Bronchial epithelial cell (primary cell): ENCODE measurements around the gene WFDC1. TPM values are rescaled to one million over a fixed set of nuclear protein-coding genes. Genes with fewer than 3 reads are reported as not detected.

Source experiments
- DNase-seq: peaks from one replicate; pipeline ENCODE4 v3.0.0-alpha.2; 2010; ENCODE audit warnings: low read depth
- FAIRE-seq: peaks from 2 replicates; lab custom pipeline; 2011; peaks lifted over from hg19 to GRCh38; lab: Jason Lieb, UNC
- H3K27me3 ChIP-seq: 2 replicates; pipeline ENCODE4 v1.5.1; 2011; ENCODE audit warnings: low read length; ENCODE audit not compliant: control insufficient read depth, insufficient read depth
- H3K36me3 ChIP-seq: 2 replicates; pipeline ENCODE4 v1.5.1; 2011; ENCODE audit warnings: low read length; ENCODE audit not compliant: control insufficient read depth, insufficient read depth
- H3K4me3 ChIP-seq: 2 replicates; pipeline ENCODE4 v1.5.1; 2011; ENCODE audit warnings: mild to moderate bottlenecking, low read depth, low read length, control low read depth
- CTCF ChIP-seq: IDR thresholded peaks from 2 replicates; pipeline ENCODE4 v1.5.1; 2011; ENCODE audit warnings: mild to moderate bottlenecking, moderate library complexity, low read length, control low read depth, inconsistent platforms; ENCODE audit not compliant: insufficient read depth, severe bottlenecking
- total RNA-seq: library from RNA; depleted of rRNA; stranded (reverse); fragments of >200 nt; gene quantifications from 2 replicates; pipeline ENCODE4 v1.2.1, GENCODE V29; 2014

The WFDC1 gene
- total RNA-seq, 1 donor from 2014 or later = not detected

GRCh38 chr16:84281074-84281473, 13.6 kb upstream of the WFDC1 start:
- no peak for TF ChIP-seq CTCF
- peaks cover 2% of the 10 kb centered on the region for H3K27me3 ChIP-seq
- H3K36me3 ChIP-seq = no peaks in the 10 kb centered on the region
- H3K4me3 ChIP-seq = no peak overlapping the region
- DNase-seq (peak; percentile 6), FAIRE-seq (no peak)

GRCh38 chr16:84282533-84282932, 12.1 kb upstream of the WFDC1 start:
- FAIRE-seq (no peak), DNase-seq (no peak)
- Histone ChIP-seq H3K36me3 (no peaks in the 10 kb centered on the region), H3K4me3 (no peak overlapping the region), H3K27me3 (peaks cover 2% of the 10 kb centered on the region)
- no peak for TF ChIP-seq CTCF

- TF ChIP-seq CTCF = no peak
These were observed 11.1 kb upstream of the WFDC1 start for GRCh38 chr16:84283314-84284153.

GRCh38 chr16:84284154-84284722, 10.4 kb upstream of the WFDC1 start:
- Histone ChIP-seq H3K4me3 (no peak overlapping the region), H3K36me3 (no peaks in the 10 kb centered on the region), H3K27me3 (peaks cover 4% of the 10 kb centered on the region)
- DNase-seq = peak; percentile 7
- no peak for TF ChIP-seq CTCF
- FAIRE-seq = no peak

More at GRCh38 chr16:84283314-84284153, 11.1 kb upstream of the WFDC1 start:
- no peak for DNase-seq
- H3K27me3 ChIP-seq = peaks cover 2% of the 10 kb centered on the region
- no peak overlapping the region for H3K4me3 ChIP-seq
- FAIRE-seq = no peak
- no peaks in the 10 kb centered on the region for H3K36me3 ChIP-seq

GRCh38 chr16:84286578-84287240, 8.0 kb upstream of the WFDC1 start:
- peaks cover 3% of the 10 kb centered on the region for H3K27me3 ChIP-seq
- no peak overlapping the region for H3K4me3 ChIP-seq
- no peak for DNase-seq
- no peaks in the 10 kb centered on the region for H3K36me3 ChIP-seq
- TF ChIP-seq CTCF = no peak
- FAIRE-seq = no peak
